GM12801 (cell line): ENCODE results near the gene MIDN.

ENCODE experiments used
- CTCF ChIP-seq: IDR thresholded peaks from one replicate; pipeline ENCODE4 v1.5.1; 2011; ENCODE audit warnings: control low read depth; ENCODE audit not compliant: insufficient read length; ENCODE audit errors: extremely low read depth

MIDN gene

GRCh38 chr19:1233115-1233667 lies 15.2 kb upstream of the MIDN start:
- no peak for TF ChIP-seq CTCF

GRCh38 chr19:1234051-1234954 lies 14.1 kb upstream of the MIDN start:
- no peak for TF ChIP-seq CTCF

- no peak for TF ChIP-seq CTCF
These were observed 13.4 kb upstream of the MIDN start for GRCh38 chr19:1234955-1235380.

- no peak for TF ChIP-seq CTCF
These were observed 12.5 kb upstream of the MIDN start for GRCh38 chr19:1235625-1236538.

- TF ChIP-seq CTCF = no peak
These were observed 11.8 kb upstream of the MIDN start for GRCh38 chr19:1236576-1236975.

GRCh38 chr19:1237027-1237659 lies 11.2 kb upstream of the MIDN start:
- TF ChIP-seq CTCF = no peak
